Parathyroid adenoma (tissue), 2 donors: Measurements from ENCODE around the gene ETS1.

ENCODE experiments used
- H2AFZ ChIP-seq: fragments of 300-600 bp; sonication (generic); one replicate; pipeline ENCODE4 v1.7.0; 2017; ENCODE audit warnings: antibody characterized with exemption, mild to moderate bottlenecking
- H3K27ac ChIP-seq: fragments of 300-600 bp; sonication (generic); one replicate; pipeline ENCODE4 v1.7.0; 2017
- H3K27me3 ChIP-seq: fragments of 300-600 bp; sonication (generic); one replicate; pipeline ENCODE4 v1.7.0; 2017; ENCODE audit warnings: low read length; ENCODE audit not compliant: control insufficient read depth, insufficient read depth
- H3K36me3 ChIP-seq: fragments of 300-600 bp; sonication (generic); one replicate; pipeline ENCODE4 v1.7.0; 2017; ENCODE audit warnings: low read length; ENCODE audit not compliant: control insufficient read depth, insufficient read depth
- H3K4me1 ChIP-seq: fragments of 300-600 bp; sonication (generic); one replicate; pipeline ENCODE4 v1.7.0; 2017; ENCODE audit warnings: control low read depth
- H3K4me2 ChIP-seq: fragments of 300-600 bp; sonication (generic); one replicate; pipeline ENCODE4 v1.7.0; 2017; ENCODE audit warnings: low read length
- H3K4me3 ChIP-seq: fragments of 300-600 bp; sonication (generic); one replicate; pipeline ENCODE4 v1.7.0; 2017; ENCODE audit warnings: low read depth, low read length
- H3K79me2 ChIP-seq: fragments of 300-600 bp; sonication (generic); one replicate; pipeline ENCODE4 v1.7.0; 2017; ENCODE audit warnings: control low read depth
- H3K9ac ChIP-seq: fragments of 300-600 bp; sonication (generic); one replicate; pipeline ENCODE4 v1.7.0; 2017; ENCODE audit warnings: mild to moderate bottlenecking
- H3K9me3 ChIP-seq: fragments of 300-600 bp; sonication (generic); one replicate; pipeline ENCODE4 v1.7.0; 2017; ENCODE audit warnings: low read length; ENCODE audit not compliant: control insufficient read depth
- CTCF ChIP-seq: fragments of 300-600 bp; sonication (generic); IDR thresholded peaks from one replicate; pipeline ENCODE4 v1.7.0; 2017; ENCODE audit warnings: antibody characterized with exemption, mild to moderate bottlenecking
- donor health status: primary hyperparathyroidism.

The ETS1 gene

GRCh38 chr11:128525411-128526243, 61.7 kb downstream of the ETS1 start:
- Histone ChIP-seq H3K4me3 (no peak overlapping the region), H3K27ac (no peak overlapping the region), H3K4me1 (no peaks in the 10 kb centered on the region)

GRCh38 chr11:128524172-128524571, 63.2 kb downstream of the ETS1 start:
- H3K27me3 ChIP-seq: no peaks in the 10 kb centered on the region
- no peaks in the 10 kb centered on the region for H3K36me3 ChIP-seq
- H3K9me3 ChIP-seq: no peaks in the 10 kb centered on the region
- no peak overlapping the region for H3K4me3 ChIP-seq
- H3K9ac ChIP-seq: no peak overlapping the region
- no peak overlapping the region for H3K4me2 ChIP-seq
- TF ChIP-seq CTCF: no peak
- no peaks in the 10 kb centered on the region for H3K4me1 ChIP-seq
- H2AFZ ChIP-seq: no peak overlapping the region
- H3K79me2 ChIP-seq: no peaks in the 10 kb centered on the region
- H3K27ac ChIP-seq: no peak overlapping the region

More at GRCh38 chr11:128525411-128526243, 61.7 kb downstream of the ETS1 start:
- H3K9ac ChIP-seq: no peak overlapping the region
- TF ChIP-seq CTCF: no peak
- H3K4me2 ChIP-seq: no peak overlapping the region
- no peaks in the 10 kb centered on the region for H3K79me2 ChIP-seq
- no peaks in the 10 kb centered on the region for H3K27me3 ChIP-seq
- H3K36me3 ChIP-seq: no peaks in the 10 kb centered on the region
- H3K9me3 ChIP-seq: no peaks in the 10 kb centered on the region
- no peak overlapping the region for H2AFZ ChIP-seq

DNA sequence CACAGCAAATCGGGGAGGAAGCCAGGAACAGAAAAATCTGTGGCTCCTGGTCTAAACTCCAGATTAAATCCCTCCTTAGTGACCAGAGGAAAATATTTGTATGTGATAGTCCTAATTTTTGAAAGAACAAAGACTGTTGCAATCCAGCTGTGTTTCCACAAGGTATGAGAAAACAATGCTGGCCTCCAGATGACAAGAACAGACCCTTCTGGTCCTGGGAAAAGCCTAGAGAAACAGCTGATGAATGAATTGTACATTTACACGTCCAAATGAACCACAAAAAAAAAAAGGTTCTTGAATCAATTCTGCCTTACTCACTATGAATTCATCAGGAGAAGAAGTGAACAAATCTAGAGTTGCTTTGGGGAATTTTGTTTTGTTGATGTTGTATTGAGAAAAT, 63.7 kb downstream of the ETS1 start:
- Histone ChIP-seq H3K9ac (no peak overlapping the region), H3K36me3 (no peaks in the 10 kb centered on the region), H3K4me3 (no peak overlapping the region), H3K79me2 (no peaks in the 10 kb centered on the region), H3K27ac (peak overlapping the region; percentile 56), H3K4me2 (no peak overlapping the region), H3K27me3 (no peaks in the 10 kb centered on the region), H2AFZ (peak overlapping the region; percentile 79), H3K9me3 (no peaks in the 10 kb centered on the region), H3K4me1 (no peaks in the 10 kb centered on the region)
- no peak for TF ChIP-seq CTCF

DNA sequence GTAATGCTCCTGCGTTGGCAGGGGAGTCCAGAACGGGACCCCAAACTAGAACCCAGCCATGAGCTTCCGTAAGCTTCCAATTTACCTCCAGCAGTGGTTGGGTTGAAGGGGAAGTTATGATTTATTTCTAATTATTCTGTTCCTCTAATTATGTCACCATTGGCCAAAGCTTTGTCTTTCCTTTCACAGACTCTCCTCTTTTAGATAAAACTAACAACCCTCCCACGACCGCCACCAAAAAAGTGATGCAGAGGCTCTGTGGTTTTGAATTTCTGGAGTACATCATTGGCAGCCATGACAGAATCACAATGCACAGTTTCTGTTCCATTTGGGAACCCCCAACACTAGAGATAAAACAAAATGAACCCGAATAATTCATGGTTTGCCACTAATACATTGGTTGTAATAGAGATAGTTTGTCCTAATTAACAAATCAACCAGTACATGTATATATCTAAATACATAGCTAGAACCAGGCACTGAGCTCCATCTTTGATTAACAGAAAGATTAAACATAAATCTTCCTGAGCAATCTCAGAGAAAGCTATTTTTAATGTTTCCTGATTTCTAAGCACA, 64.3 kb downstream of the ETS1 start:
- no peak for TF ChIP-seq CTCF
- H3K36me3 ChIP-seq: no peaks in the 10 kb centered on the region
- H3K4me3 ChIP-seq: peak overlapping the region; percentile 62
- H3K9me3 ChIP-seq: no peaks in the 10 kb centered on the region
- H2AFZ ChIP-seq: peak overlapping the region; percentile 79
- H3K9ac ChIP-seq: no peak overlapping the region
- no peaks in the 10 kb centered on the region for H3K79me2 ChIP-seq
- no peaks in the 10 kb centered on the region for H3K27me3 ChIP-seq
- no peaks in the 10 kb centered on the region for H3K4me1 ChIP-seq
- peak overlapping the region; percentile 74 for H3K4me2 ChIP-seq
- H3K27ac ChIP-seq: peak overlapping the region; percentile 56
